Measurements from ENCODE around the gene C1orf210.

Gene C1orf210

DNA sequence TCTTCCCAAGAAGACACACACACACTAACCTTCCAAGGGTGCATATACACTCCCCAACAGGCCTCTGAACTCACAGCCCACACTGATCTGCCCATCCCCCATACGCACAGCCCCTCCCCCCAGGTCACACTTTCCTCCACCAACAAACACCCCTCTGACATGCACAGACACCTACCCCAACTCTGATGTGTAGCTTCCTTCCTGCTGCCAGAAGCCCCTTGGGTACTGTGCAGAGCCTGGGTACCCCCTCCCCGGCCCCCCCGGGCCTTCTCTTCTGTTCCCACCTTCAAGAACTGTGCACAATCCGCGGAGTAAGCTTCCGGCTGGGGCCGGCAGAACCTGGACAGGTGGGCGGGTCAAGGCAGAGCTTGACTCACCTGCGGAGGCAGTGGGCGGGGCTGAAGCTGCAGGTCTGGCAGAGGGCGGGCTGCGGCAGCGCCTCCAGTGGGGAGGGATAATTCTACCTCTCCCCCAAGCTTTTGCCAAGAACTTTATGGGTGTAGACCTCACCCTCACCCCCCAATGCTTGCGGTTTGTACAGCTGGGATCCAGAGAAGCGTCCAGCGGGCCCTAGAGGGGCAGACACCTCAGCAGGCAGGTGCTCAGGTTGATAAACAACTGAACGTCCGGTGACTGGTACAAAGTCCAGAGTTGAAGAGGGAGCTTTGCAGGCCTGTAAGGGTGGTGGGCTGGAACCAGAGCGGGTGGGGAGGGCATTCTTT lies at the start of gene C1orf210:
Gene C1orf210, minus strand, starts transcription at position 313 of the 722 bp plus-strand sequence. CDS start 2,311 bp downstream, outside the sequence.
- Histone ChIP-seq H3K27me3 (ENCODE audit: insufficient read depth, low read length) (no peaks in the 10 kb centered on the region), H3K4me2 (ENCODE audit: low read length) (peak within 1 kb of the TSS; percentile 31; the same call in 1 of the 2 replicates), H3K9me3 (ENCODE audit: low read length) (no peaks in the 10 kb centered on the region), H3K9me2 (ENCODE audit: low read depth, low read length) (no peaks in the 10 kb centered on the region), H2AFZ (ENCODE audit: low read length) (no peak within 1 kb of the TSS), H4K20me1 (ENCODE audit: insufficient read depth, low read length) (no peaks in the 10 kb centered on the region), H3K9ac (ENCODE audit: low read length) (no peak within 1 kb of the TSS), H3K36me3 (ENCODE audit: insufficient read depth, low read length) (no peaks in the 10 kb centered on the region), H3K79me2 (ENCODE audit: insufficient read depth, low read length) (no peaks in the 10 kb centered on the region), H3K4me3 (ENCODE audit: low read depth, low read length, poor library complexity, severe bottlenecking) (no peak within 1 kb of the TSS), H3K27ac (ENCODE audit: low read depth, low read length, poor library complexity, severe bottlenecking) (no peak within 1 kb of the TSS), H3K4me1 (ENCODE audit: insufficient read depth, low read length, severe bottlenecking) (no peaks in the 10 kb centered on the region), H3F3A (ENCODE audit: insufficient read depth, low read length) (no peaks in the 10 kb centered on the region)
- TF ChIP-seq, protein P1, sequence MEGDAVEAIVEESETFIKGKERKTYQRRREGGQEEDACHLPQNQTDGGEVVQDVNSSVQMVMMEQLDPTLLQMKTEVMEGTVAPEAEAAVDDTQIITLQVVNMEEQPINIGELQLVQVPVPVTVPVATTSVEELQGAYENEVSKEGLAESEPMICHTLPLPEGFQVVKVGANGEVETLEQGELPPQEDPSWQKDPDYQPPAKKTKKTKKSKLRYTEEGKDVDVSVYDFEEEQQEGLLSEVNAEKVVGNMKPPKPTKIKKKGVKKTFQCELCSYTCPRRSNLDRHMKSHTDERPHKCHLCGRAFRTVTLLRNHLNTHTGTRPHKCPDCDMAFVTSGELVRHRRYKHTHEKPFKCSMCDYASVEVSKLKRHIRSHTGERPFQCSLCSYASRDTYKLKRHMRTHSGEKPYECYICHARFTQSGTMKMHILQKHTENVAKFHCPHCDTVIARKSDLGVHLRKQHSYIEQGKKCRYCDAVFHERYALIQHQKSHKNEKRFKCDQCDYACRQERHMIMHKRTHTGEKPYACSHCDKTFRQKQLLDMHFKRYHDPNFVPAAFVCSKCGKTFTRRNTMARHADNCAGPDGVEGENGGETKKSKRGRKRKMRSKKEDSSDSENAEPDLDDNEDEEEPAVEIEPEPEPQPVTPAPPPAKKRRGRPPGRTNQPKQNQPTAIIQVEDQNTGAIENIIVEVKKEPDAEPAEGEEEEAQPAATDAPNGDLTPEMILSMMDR (IDR thresholded peaks at IDR 0.05; ENCODE audit: low read length), result peak; percentile 41
- TF ChIP-seq EZH2 (IDR thresholded peaks at IDR 0.05; ENCODE audit: borderline replicate concordance, low read length), result no peak

DNA sequence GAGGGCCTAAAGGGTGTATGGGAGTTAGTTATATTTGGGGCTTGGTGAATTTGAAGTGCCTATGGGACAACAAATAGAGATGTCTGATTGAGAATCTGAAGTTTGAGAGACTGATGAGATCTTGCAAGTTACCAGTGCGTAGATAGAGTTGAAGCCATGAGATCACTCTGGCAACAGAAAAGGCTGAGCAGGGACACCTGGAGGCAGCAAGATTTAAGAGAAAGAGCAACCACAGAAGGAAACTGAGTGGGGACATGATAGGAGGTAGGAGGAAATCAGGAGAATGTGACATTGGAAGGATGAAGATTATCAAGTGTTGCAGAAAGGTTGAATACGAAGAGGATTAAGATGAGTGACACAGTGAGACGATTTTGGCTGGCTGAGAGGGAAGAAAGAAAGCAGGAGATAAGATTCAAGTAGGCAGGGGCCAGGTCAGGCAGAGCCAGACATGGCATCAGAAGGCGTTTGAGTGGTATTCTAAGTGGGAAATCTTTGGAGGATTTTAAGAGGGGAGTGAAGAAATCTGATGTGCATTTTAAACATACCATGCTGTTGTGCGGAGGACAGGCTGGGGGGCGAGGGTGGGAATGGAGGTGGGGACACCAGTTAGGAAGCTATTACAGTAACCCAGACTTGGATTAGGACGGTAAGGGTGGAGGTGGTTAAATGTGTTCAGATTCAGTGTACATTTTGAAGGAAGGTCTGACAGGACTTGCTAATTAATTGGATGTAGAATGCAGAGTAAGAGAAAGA lies 49.2 kb upstream of the C1orf210 start:
- no peaks in the 10 kb centered on the region for H3K4me1 ChIP-seq (ENCODE audit: insufficient read depth, low read length, severe bottlenecking)
- H3K4me2 ChIP-seq (ENCODE audit: low read length), result no peak overlapping the region
- H3K4me3 ChIP-seq (ENCODE audit: low read depth, low read length, poor library complexity, severe bottlenecking), result no peak overlapping the region

DNA sequence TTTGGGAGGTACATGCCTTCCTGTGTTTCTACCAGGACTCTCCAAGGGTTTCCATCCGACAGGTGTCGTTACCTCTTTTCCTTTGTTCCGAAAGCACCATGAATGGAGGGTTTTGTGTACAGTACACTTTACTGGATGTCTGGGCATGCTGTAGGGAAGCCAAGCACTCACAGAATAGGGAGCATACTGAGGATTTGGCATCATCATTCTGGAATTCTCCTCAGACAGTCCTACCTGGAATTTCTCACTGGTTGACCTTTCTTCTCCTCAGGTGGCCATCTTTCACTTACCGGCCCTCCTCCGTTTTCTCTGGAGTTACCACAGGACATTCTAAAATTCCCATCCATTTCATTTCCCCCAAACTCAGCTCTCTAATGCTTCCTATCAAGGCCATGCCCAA lies 46.3 kb upstream of the C1orf210 start:
- H3K4me1 ChIP-seq (ENCODE audit: insufficient read depth, low read length, severe bottlenecking), result no peaks in the 10 kb centered on the region
- H3K9me2 ChIP-seq (ENCODE audit: low read depth, low read length), result no peaks in the 10 kb centered on the region
- no peak for TF ChIP-seq EZH2 (IDR thresholded peaks at IDR 0.05; ENCODE audit: borderline replicate concordance, low read length)
- TF ChIP-seq, protein P1 (IDR thresholded peaks at IDR 0.05; ENCODE audit: low read length), result no peak
- no peak overlapping the region for H3K4me3 ChIP-seq (ENCODE audit: low read depth, low read length, poor library complexity, severe bottlenecking)
- H3F3A ChIP-seq (ENCODE audit: insufficient read depth, low read length), result no peaks in the 10 kb centered on the region
- no peaks in the 10 kb centered on the region for H3K79me2 ChIP-seq (ENCODE audit: insufficient read depth, low read length)
- H3K9me3 ChIP-seq (ENCODE audit: low read length), result peaks cover 5% of the 10 kb centered on the region; the same call in 1 of the 2 replicates
- no peaks in the 10 kb centered on the region for H3K36me3 ChIP-seq (ENCODE audit: insufficient read depth, low read length)
- no peak overlapping the region for H3K4me2 ChIP-seq (ENCODE audit: low read length)
- H2AFZ ChIP-seq (ENCODE audit: low read length), result no peak overlapping the region
- H3K27me3 ChIP-seq (ENCODE audit: insufficient read depth, low read length), result no peaks in the 10 kb centered on the region; the same call in 1 of the 2 replicates
- no peak overlapping the region for H3K9ac ChIP-seq (ENCODE audit: low read length)
- H3K27ac ChIP-seq (ENCODE audit: low read depth, low read length, poor library complexity, severe bottlenecking), result no peak overlapping the region
- H4K20me1 ChIP-seq (ENCODE audit: insufficient read depth, low read length), result no peaks in the 10 kb centered on the region

More for the DNA sequence above, 49.2 kb upstream of the C1orf210 start:
- Histone ChIP-seq H4K20me1 (ENCODE audit: insufficient read depth, low read length) (no peaks in the 10 kb centered on the region), H3K27me3 (ENCODE audit: insufficient read depth, low read length) (no peaks in the 10 kb centered on the region; the same call in 1 of the 2 replicates), H3F3A (ENCODE audit: insufficient read depth, low read length) (no peaks in the 10 kb centered on the region), H3K36me3 (ENCODE audit: insufficient read depth, low read length) (no peaks in the 10 kb centered on the region), H3K9me3 (ENCODE audit: low read length) (no peaks in the 10 kb centered on the region), H3K27ac (ENCODE audit: low read depth, low read length, poor library complexity, severe bottlenecking) (no peak overlapping the region), H3K9me2 (ENCODE audit: low read depth, low read length) (no peaks in the 10 kb centered on the region), H3K79me2 (ENCODE audit: insufficient read depth, low read length) (no peaks in the 10 kb centered on the region), H3K9ac (ENCODE audit: low read length) (no peak overlapping the region), H2AFZ (ENCODE audit: low read length) (no peak overlapping the region)
- no peak for TF ChIP-seq EZH2 (IDR thresholded peaks at IDR 0.05; ENCODE audit: borderline replicate concordance, low read length)
- TF ChIP-seq, protein P1 (IDR thresholded peaks at IDR 0.05; ENCODE audit: low read length), result no peak
